Measurements from ENCODE around the gene PLEKHM3. TPM values are rescaled to one million over a fixed set of nuclear protein-coding genes. Genes with fewer than 3 reads are reported as not detected.
A peak's percentile ranks its signal among the peaks of the same experiment; 100 is the strongest.

PLEKHM3 gene
- total and polyA plus RNA-seq, 2 of the 13 experiments (the other 11 are each of a cell fraction or from before 2014, with no cell fraction given), result 4.5 to 4.7 TPM

- TF ChIP-seq ARID5B (CRISPR knock-in tag; IDR thresholded peaks at IDR 0.05), result peak; percentile 99
- peak in 1 of 2 experiments; percentile 86; a peak in 2 of 4 replicates for TF ChIP-seq ATF4 (CRISPR knock-in tag; IDR thresholded peaks at IDR 0.05)
- peak; percentile 97 for TF ChIP-seq SOX13 (IDR thresholded peaks at IDR 0.05)
- TF ChIP-seq SOX13 (CRISPR knock-in tag; conservative IDR thresholded peaks at IDR 0.05 in 1 of 2, IDR thresholded peaks at IDR 0.05 in 1 of 2), result peak in 1 of 2 experiments; percentile 100; a peak in 2 of 4 replicates
- no peak for TF ChIP-seq MLLT10 (CRISPR knock-in tag; IDR thresholded peaks at IDR 0.05)
- no peak for TF ChIP-seq ZNF251 (CRISPR knock-in tag; IDR thresholded peaks at IDR 0.05)
- no peak for TF ChIP-seq CHD2 (IDR thresholded peaks at IDR 0.05; ENCODE audit: low read depth, low read length)
- TF ChIP-seq SP2 (CRISPR knock-in tag; IDR thresholded peaks at IDR 0.05), result no peak
- TF ChIP-seq MLX (CRISPR knock-in tag; IDR thresholded peaks at IDR 0.05), result peak; percentile 94
- peak; percentile 92; the same call in 1 of the 2 replicates for TF ChIP-seq DNMT3B (CRISPR knock-in tag; conservative IDR thresholded peaks at IDR 0.05)
- TF ChIP-seq JARID2 (CRISPR knock-in tag; IDR thresholded peaks at IDR 0.05; ENCODE audit: insufficient replicate concordance), result no peak
- TF ChIP-seq MYNN (CRISPR knock-in tag; IDR thresholded peaks at IDR 0.05; ENCODE audit: low read depth), result no peak
- TF ChIP-seq TEAD2 (CRISPR knock-in tag; IDR thresholded peaks at IDR 0.05), result no peak
- TF ChIP-seq FOXP1 (IDR thresholded peaks at IDR 0.05), result peak; percentile 100
- peak; percentile 100 for TF ChIP-seq FOXP1 (CRISPR knock-in tag; IDR thresholded peaks at IDR 0.05)
- no peak for TF ChIP-seq ZNF180 (CRISPR knock-in tag; IDR thresholded peaks at IDR 0.05; ENCODE audit: borderline replicate concordance, low read depth)
- no peak for TF ChIP-seq ZNF235 (CRISPR knock-in tag; IDR thresholded peaks at IDR 0.05; ENCODE audit: borderline replicate concordance)
- no peak for TF ChIP-seq FUBP1 (CRISPR knock-in tag; IDR thresholded peaks at IDR 0.05; ENCODE audit: borderline replicate concordance)
- no peak for TF ChIP-seq ETV5 (CRISPR knock-in tag; IDR thresholded peaks at IDR 0.05; ENCODE audit: borderline replicate concordance)
- no peak for TF ChIP-seq ZNF232 (CRISPR knock-in tag; IDR thresholded peaks at IDR 0.05; ENCODE audit: borderline replicate concordance)
- no peak for TF ChIP-seq ZNF780A (CRISPR knock-in tag; IDR thresholded peaks at IDR 0.05)
- TF ChIP-seq SOX5 (CRISPR knock-in tag; IDR thresholded peaks at IDR 0.05; ENCODE audit: borderline replicate concordance), result peak; percentile 100
These were observed 180.0 kb downstream of the PLEKHM3 start (continued) for GRCh38 chr2:207845202-207845864.

Data from HepG2 (cell line).